ENCODE results near the gene CLTCL1. TPM values are rescaled to one million over a fixed set of nuclear protein-coding genes. Genes with fewer than 3 reads are reported as not detected.

Gene CLTCL1
- total and polyA plus RNA-seq, 9 of the 15 experiments (the other 6 are each of a cell fraction or from before 2014, with no cell fraction given) = 1.1 to 11.7 (median 5.0) TPM

GRCh38 chr22:19201130-19201868 is 90.2 kb downstream of the CLTCL1 start (continued):
- TF ChIP-seq ZNF740 (CRISPR knock-in tag; IDR thresholded peaks at IDR 0.05) = no peak
- TF ChIP-seq ZNF740 (tag; IDR thresholded peaks at IDR 0.05) = peak in 1 of 2 experiments; percentile 16; a peak in 1 of 4 replicates
- TF ChIP-seq ARID4B (CRISPR knock-in tag; IDR thresholded peaks at IDR 0.05) = 0 out of 2 replicates have a peak, but pooled peaks have one; percentile 13
- TF ChIP-seq NFYB (IDR thresholded peaks at IDR 0.05; ENCODE audit: extremely low read depth, insufficient read length) = no peak
- TF ChIP-seq NR0B1 (IDR thresholded peaks at IDR 0.05; ENCODE audit: partially characterized antibody) = no peak
- no peak for TF ChIP-seq ZBTB1 (CRISPR knock-in tag; IDR thresholded peaks at IDR 0.05; ENCODE audit: borderline replicate concordance, low read depth)
- TF ChIP-seq HNRNPUL1 (IDR thresholded peaks at IDR 0.05; ENCODE audit: low read length) = no peak
- TF ChIP-seq CSDE1 (IDR thresholded peaks at IDR 0.05) = no peak
- TF ChIP-seq SMAD1 (IDR thresholded peaks at IDR 0.05; ENCODE audit: low read depth, low read length, partially characterized antibody) = peak; percentile 9
- no peak for TF ChIP-seq ATF6 (CRISPR knock-in tag; IDR thresholded peaks at IDR 0.05)
- no peak for TF ChIP-seq POLR2H (tag; IDR thresholded peaks at IDR 0.05; ENCODE audit: low read depth)
- TF ChIP-seq MTA3 (IDR thresholded peaks at IDR 0.05; ENCODE audit: borderline replicate concordance) = no peak
- no peak for TF ChIP-seq ZBTB33 (CRISPR knock-in tag; IDR thresholded peaks at IDR 0.05)
- no peak for TF ChIP-seq SMAD2 (IDR thresholded peaks at IDR 0.05; ENCODE audit: low read depth, low read length)
- TF ChIP-seq ZNF644 (tag; IDR thresholded peaks at IDR 0.05; ENCODE audit: low read depth) = no peak
- TF ChIP-seq TARDBP (IDR thresholded peaks at IDR 0.05) = no peak
